Lower leg skin (tissue), 3 donors: Measurements from ENCODE around the gene COL8A1.

Experiments used
- POLR2A ChIP-seq, 2 donors: fragments of 450-650 bp; IDR thresholded peaks; one replicate each; pipeline ENCODE4 v1.6.1; 2016 to 2017; ENCODE audit warnings: antibody characterized with exemption in 2 of 2, mild to moderate bottlenecking in 1 of 2, moderate library complexity in 1 of 2
- TF ChIP-seq, protein P1 (sequence below), 3 donors: fragments of 450-650 bp; IDR thresholded peaks; one replicate each; pipeline ENCODE4 v1.5.1; 2016; ENCODE audit warnings: antibody characterized with exemption in 3 of 3, mild to moderate bottlenecking in 3 of 3, moderate library complexity in 2 of 3

DNA sequence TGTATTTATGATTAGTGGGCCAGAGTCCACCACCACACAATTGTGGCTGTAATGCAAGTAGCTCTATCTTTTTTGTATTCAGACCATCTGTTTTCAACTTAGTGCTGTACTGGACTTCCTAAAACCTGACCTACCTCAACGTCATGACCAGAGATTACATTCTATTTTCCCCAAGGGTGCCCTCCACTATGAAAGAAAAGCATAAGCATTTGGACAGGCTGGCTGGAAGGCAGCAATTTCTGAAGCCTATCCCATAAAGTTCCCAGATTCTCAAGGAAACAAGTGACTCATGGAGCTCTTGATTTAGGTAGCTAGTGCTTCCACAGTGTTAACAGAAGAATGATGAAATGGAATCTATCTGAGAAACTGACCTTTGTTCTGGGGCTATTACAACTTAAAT lies 75.8 kb downstream of the COL8A1 start:
- TF ChIP-seq, protein P1, sequence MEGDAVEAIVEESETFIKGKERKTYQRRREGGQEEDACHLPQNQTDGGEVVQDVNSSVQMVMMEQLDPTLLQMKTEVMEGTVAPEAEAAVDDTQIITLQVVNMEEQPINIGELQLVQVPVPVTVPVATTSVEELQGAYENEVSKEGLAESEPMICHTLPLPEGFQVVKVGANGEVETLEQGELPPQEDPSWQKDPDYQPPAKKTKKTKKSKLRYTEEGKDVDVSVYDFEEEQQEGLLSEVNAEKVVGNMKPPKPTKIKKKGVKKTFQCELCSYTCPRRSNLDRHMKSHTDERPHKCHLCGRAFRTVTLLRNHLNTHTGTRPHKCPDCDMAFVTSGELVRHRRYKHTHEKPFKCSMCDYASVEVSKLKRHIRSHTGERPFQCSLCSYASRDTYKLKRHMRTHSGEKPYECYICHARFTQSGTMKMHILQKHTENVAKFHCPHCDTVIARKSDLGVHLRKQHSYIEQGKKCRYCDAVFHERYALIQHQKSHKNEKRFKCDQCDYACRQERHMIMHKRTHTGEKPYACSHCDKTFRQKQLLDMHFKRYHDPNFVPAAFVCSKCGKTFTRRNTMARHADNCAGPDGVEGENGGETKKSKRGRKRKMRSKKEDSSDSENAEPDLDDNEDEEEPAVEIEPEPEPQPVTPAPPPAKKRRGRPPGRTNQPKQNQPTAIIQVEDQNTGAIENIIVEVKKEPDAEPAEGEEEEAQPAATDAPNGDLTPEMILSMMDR (IDR thresholded peaks at IDR 0.05) = no peak
- TF ChIP-seq POLR2A (IDR thresholded peaks at IDR 0.05) = no peak
